GM12878 (cell line): ENCODE measurements around the gene RIIAD1.

Source experiments
- CHD1 ChIP-seq: IDR thresholded peaks from 2 replicates; pipeline ENCODE4 v1.6.1; 2012; ENCODE audit warnings: low read depth, low read length, improper control_type of control experiment
- EP300 ChIP-seq, 2 experiments: fragments of 150-350 bp in 1 of 2; IDR thresholded peaks; 2 replicates each; pipeline ENCODE4 v1.6.1; 2011 to 2012; ENCODE audit warnings: low read depth in 2 of 2, low read length in 2 of 2, borderline replicate concordance in 1 of 2, improper control_type of control experiment in 1 of 2, inconsistent platforms in 1 of 2; ENCODE audit not compliant: control insufficient read depth in 1 of 2
- EZH2 ChIP-seq: IDR thresholded peaks from 2 replicates; pipeline ENCODE4 v1.6.1; 2012; ENCODE audit warnings: low read depth, mild to moderate bottlenecking, control low read depth, inconsistent platforms, low read length, borderline replicate concordance; ENCODE audit not compliant: control insufficient read depth
- POLR2A ChIP-seq: IDR thresholded peaks from 2 replicates; pipeline ENCODE4 v1.6.1; 2011; ENCODE audit warnings: low read depth, mild to moderate bottlenecking, low read length
- POLR2AphosphoS2 ChIP-seq: IDR thresholded peaks from 2 replicates; pipeline ENCODE4 v1.6.1; 2011; ENCODE audit warnings: low read depth, mild to moderate bottlenecking, low read length, improper control_type of control experiment, moderate library complexity
- POLR2AphosphoS5 ChIP-seq: IDR thresholded peaks from 2 replicates; pipeline ENCODE4 v1.6.1; 2011; ENCODE audit warnings: mild to moderate bottlenecking, low read length, inconsistent platforms
- SIN3A ChIP-seq: IDR thresholded peaks from 2 replicates; pipeline ENCODE4 v1.6.1; 2012; ENCODE audit warnings: low read depth, low read length, improper control_type of control experiment
- SMAD1 ChIP-seq: fragments of 450-650 bp; IDR thresholded peaks from 2 replicates; pipeline ENCODE4 v1.6.1; 2018; ENCODE audit warnings: mild to moderate bottlenecking, low read depth; ENCODE audit not compliant: partially characterized antibody
- SMC3 ChIP-seq: IDR thresholded peaks from 2 replicates; pipeline ENCODE4 v1.6.1; 2011; ENCODE audit warnings: low read length, improper control_type of control experiment, borderline replicate concordance
- ZZZ3 ChIP-seq: IDR thresholded peaks from 2 replicates; pipeline ENCODE4 v1.6.1; 2011; ENCODE audit warnings: low read depth; ENCODE audit not compliant: control insufficient read depth, insufficient read length
- TF ChIP-seq, protein P1 (sequence below), 3 experiments: IDR thresholded peaks in 2 of 3; conservative IDR thresholded peaks in 1 of 3; 2 replicates each; pipeline ENCODE4 v1.5.1; 2011; ENCODE audit warnings: low read depth in 3 of 3, low read length in 3 of 3, mild to moderate bottlenecking in 3 of 3, control low read depth in 2 of 3, moderate library complexity in 2 of 3, inconsistent platforms in 1 of 3, mixed read lengths in 1 of 3; ENCODE audit not compliant: control insufficient read depth in 2 of 3, insufficient read depth in 1 of 3; ENCODE audit errors: extremely low read depth in 1 of 3
- TF ChIP-seq, protein P2 (sequence below): IDR thresholded peaks from 2 replicates; pipeline ENCODE4 v1.6.1; 2012; ENCODE audit warnings: low read depth, low read length, improper control_type of control experiment

DNA sequence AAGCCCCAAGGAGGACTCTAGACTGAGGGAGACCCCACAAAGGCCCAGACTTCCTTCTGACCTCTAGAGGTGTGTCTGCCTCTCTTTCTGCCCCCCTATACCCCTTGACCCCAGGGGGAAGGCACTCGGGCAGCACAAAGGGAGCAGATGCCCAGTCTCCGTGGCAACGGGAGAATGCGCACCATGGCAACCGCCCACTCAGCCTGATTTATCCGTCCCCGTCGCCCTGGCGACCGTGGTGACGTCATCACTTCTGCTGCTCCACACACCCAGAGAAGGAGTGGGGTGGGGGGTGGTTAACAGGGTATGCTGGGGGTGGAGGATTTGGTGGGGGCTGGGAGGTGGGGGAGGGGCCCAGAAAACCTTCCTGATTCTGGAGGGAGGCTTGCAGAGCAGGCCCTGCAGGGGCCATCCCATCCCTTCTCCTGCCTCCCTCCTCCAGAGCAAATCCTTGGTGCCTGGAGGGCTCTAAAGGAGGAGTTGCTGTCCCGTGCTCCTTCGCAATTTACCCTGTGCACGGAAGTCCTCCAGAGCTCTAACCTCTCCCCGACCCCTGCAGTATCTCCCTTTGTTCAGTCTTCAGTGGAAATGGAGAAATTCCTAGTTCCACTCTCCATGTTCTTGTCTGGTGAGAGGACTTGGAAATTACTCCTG, 11.0 kb upstream of the RIIAD1 start:
- TF ChIP-seq POLR2A (no peak), SMAD1 (no peak), EZH2 (no peak), SMC3 (no peak), EP300 (IDR thresholded peaks at IDR 0.05; ENCODE audit: borderline replicate concordance in 1 of 2, control insufficient read depth in 1 of 2, low read depth in 2 of 2, low read length in 2 of 2) (no peak), SIN3A (no peak), CHD1 (no peak), POLR2AphosphoS5 (no peak), ZZZ3 (no peak), POLR2AphosphoS2 (no peak)
- TF ChIP-seq, protein P1, sequence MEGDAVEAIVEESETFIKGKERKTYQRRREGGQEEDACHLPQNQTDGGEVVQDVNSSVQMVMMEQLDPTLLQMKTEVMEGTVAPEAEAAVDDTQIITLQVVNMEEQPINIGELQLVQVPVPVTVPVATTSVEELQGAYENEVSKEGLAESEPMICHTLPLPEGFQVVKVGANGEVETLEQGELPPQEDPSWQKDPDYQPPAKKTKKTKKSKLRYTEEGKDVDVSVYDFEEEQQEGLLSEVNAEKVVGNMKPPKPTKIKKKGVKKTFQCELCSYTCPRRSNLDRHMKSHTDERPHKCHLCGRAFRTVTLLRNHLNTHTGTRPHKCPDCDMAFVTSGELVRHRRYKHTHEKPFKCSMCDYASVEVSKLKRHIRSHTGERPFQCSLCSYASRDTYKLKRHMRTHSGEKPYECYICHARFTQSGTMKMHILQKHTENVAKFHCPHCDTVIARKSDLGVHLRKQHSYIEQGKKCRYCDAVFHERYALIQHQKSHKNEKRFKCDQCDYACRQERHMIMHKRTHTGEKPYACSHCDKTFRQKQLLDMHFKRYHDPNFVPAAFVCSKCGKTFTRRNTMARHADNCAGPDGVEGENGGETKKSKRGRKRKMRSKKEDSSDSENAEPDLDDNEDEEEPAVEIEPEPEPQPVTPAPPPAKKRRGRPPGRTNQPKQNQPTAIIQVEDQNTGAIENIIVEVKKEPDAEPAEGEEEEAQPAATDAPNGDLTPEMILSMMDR (IDR thresholded peaks at IDR 0.05 in 2 of 3, conservative IDR thresholded peaks at IDR 0.05 in 1 of 3; ENCODE audit: control insufficient read depth in 2 of 3, extremely low read depth in 1 of 3, insufficient read depth in 1 of 3, low read depth in 3 of 3, low read length in 3 of 3): no peak
- TF ChIP-seq, protein P2, sequence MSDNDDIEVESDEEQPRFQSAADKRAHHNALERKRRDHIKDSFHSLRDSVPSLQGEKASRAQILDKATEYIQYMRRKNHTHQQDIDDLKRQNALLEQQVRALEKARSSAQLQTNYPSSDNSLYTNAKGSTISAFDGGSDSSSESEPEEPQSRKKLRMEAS: no peak
